GM23338 (cell line): ENCODE results near the gene PICALM. TPM values are rescaled to one million over a fixed set of nuclear protein-coding genes. Genes with fewer than 3 reads are reported as not detected.

Experiments
- ATAC-seq: fragments of 200-7000 bp; cut with Tn5 transposase; 3 replicates; pipeline ENCODE4 v1.9.1; 2020
- DNase-seq: peaks from one replicate; pipeline ENCODE4 v3.0.0-alpha.2; 2015; ENCODE audit warnings: low spot score
- H2AFZ ChIP-seq: fragments of 200-600 bp; sonication (generic); 2 replicates; pipeline ENCODE4 v1.8.0; 2016; ENCODE audit warnings: antibody characterized with exemption, mild to moderate bottlenecking, moderate library complexity
- H3F3A ChIP-seq: fragments of 200-600 bp; sonication (generic); replicated peaks from 2 replicates; pipeline ENCODE4 v1.8.0; 2017; ENCODE audit warnings: antibody characterized with exemption, mixed run types, low read depth
- H3K27ac ChIP-seq: fragments of 200-600 bp; sonication (generic); 2 replicates; pipeline ENCODE4 v1.6.1; 2016; ENCODE audit warnings: low read depth
- H3K27me3 ChIP-seq: fragments of 200-600 bp; sonication (generic); 2 replicates; pipeline ENCODE4 v1.8.0; 2016; ENCODE audit warnings: mild to moderate bottlenecking, mixed run types, moderate library complexity; ENCODE audit not compliant: insufficient read depth
- H3K36me3 ChIP-seq: fragments of 200-600 bp; sonication (generic); 2 replicates; pipeline ENCODE4 v1.8.0; 2016; ENCODE audit warnings: mild to moderate bottlenecking; ENCODE audit not compliant: insufficient read depth
- H3K4me1 ChIP-seq: fragments of 200-600 bp; sonication (generic); 2 replicates; pipeline ENCODE4 v1.8.0; 2016; ENCODE audit warnings: mild to moderate bottlenecking, moderate library complexity; ENCODE audit not compliant: insufficient read depth
- H3K4me2 ChIP-seq: fragments of 200-600 bp; sonication (generic); 2 replicates; pipeline ENCODE4 v1.7.1; 2017; ENCODE audit warnings: mixed run types
- H3K4me3 ChIP-seq: fragments of 200-600 bp; sonication (generic); 2 replicates; pipeline ENCODE4 v1.6.1; 2016; ENCODE audit warnings: mixed run types
- H3K79me2 ChIP-seq: fragments of 200-600 bp; sonication (generic); replicated peaks from 2 replicates; pipeline ENCODE4 v1.8.0; 2017; ENCODE audit warnings: mild to moderate bottlenecking; ENCODE audit not compliant: insufficient read depth
- H3K9me2 ChIP-seq: fragments of 200-600 bp; sonication (generic); 2 replicates; pipeline ENCODE4 v1.8.0; 2017; ENCODE audit not compliant: insufficient read depth
- H4K20me1 ChIP-seq: fragments of 200-600 bp; sonication (generic); replicated peaks from 2 replicates; pipeline ENCODE4 v1.8.0; 2017; ENCODE audit warnings: mild to moderate bottlenecking; ENCODE audit not compliant: insufficient read depth
- H3K27ac Mint-ChIP-seq: 2 replicates; pipeline ENCODE4 v1.8.0; 2020; ENCODE audit warnings: inconsistent platforms, mild to moderate bottlenecking, moderate library complexity, mixed read lengths
- H3K27me3 Mint-ChIP-seq: 3 replicates; pipeline ENCODE4 v1.8.0; 2022; ENCODE audit warnings: low read depth, mild to moderate bottlenecking, moderate library complexity, mixed read lengths, inconsistent platforms; ENCODE audit not compliant: insufficient read depth, poor library complexity
- H3K36me3 Mint-ChIP-seq: 3 replicates; pipeline ENCODE4 v1.8.0; 2021; ENCODE audit warnings: low read depth, mild to moderate bottlenecking, inconsistent platforms, moderate library complexity, mixed read lengths
- H3K4me1 Mint-ChIP-seq: 3 replicates; pipeline ENCODE4 v1.8.0; 2020; ENCODE audit warnings: mild to moderate bottlenecking, inconsistent platforms, mixed read lengths
- H3K4me3 Mint-ChIP-seq: 3 replicates; pipeline ENCODE4 v1.8.0; 2021; ENCODE audit warnings: moderate library complexity, mild to moderate bottlenecking, inconsistent platforms, mixed read lengths
- H3K9me3 Mint-ChIP-seq: 3 replicates; pipeline ENCODE4 v1.8.0; 2020; ENCODE audit warnings: moderate library complexity, mild to moderate bottlenecking, inconsistent platforms, mixed read lengths
- CREB1 ChIP-seq: fragments of 250-450 bp; sonication (Bioruptor Pico); IDR thresholded peaks from 2 replicates; pipeline ENCODE4 v1.5.0; 2020; ENCODE audit warnings: low read depth, mild to moderate bottlenecking, moderate library complexity
- ETS1 ChIP-seq: IDR thresholded peaks from 2 replicates; pipeline ENCODE4 v1.6.1; 2016; ENCODE audit warnings: antibody characterized with exemption
- EZH2phosphoT487 ChIP-seq: fragments of 200-600 bp; sonication (generic); IDR thresholded peaks from one replicate; pipeline ENCODE4 v1.8.1; 2018; ENCODE audit warnings: antibody characterized with exemption; ENCODE audit not compliant: unreplicated experiment
- JUNB ChIP-seq: IDR thresholded peaks from one replicate; pipeline ENCODE4 v1.6.1; 2016; ENCODE audit warnings: antibody characterized with exemption; ENCODE audit not compliant: unreplicated experiment
- POLR2AphosphoS5 ChIP-seq: IDR thresholded peaks from 2 replicates; pipeline ENCODE4 v1.6.1; 2016; ENCODE audit warnings: antibody characterized with exemption, low read depth
- REST ChIP-seq: IDR thresholded peaks from one replicate; pipeline ENCODE4 v1.6.1; 2018; ENCODE audit warnings: antibody characterized with exemption; ENCODE audit not compliant: unreplicated experiment
- STAT1 ChIP-seq: IDR thresholded peaks from one replicate; pipeline ENCODE4 v1.6.1; 2016; ENCODE audit warnings: antibody characterized with exemption; ENCODE audit not compliant: unreplicated experiment
- ZNF114 ChIP-seq: fragments of 250-450 bp; sonication (Bioruptor Pico); IDR thresholded peaks from 2 replicates; pipeline ENCODE4 v1.5.0; 2020; ENCODE audit warnings: mild to moderate bottlenecking, moderate library complexity
- ZNF331 ChIP-seq: fragments of 250-450 bp; sonication (Bioruptor Pico); IDR thresholded peaks from 2 replicates; pipeline ENCODE4 v1.5.0; 2020; ENCODE audit warnings: low read depth, mild to moderate bottlenecking, moderate library complexity
- polyA plus RNA-seq: library from polyadenylated mRNA; unstranded; fragments of >200 nt; fragmentation: Nextera tagmentation; extraction: Ambion mirVana; gene quantifications from 2 replicates; pipeline ENCODE4 v1.2.1, GENCODE V29; 2016
- total RNA-seq: library from RNA; depleted of rRNA; stranded (reverse); fragments of >200 nt; shearing (Covaris generic); gene quantifications from 2 replicates; pipeline ENCODE4 v1.2.3, GENCODE V29; 2014
- TF ChIP-seq, protein P1 (sequence below), 2 experiments: fragments of 200-600 bp in 1 of 2; sonication (generic) in 1 of 2; conservative IDR thresholded peaks; 2 replicates each; pipeline versions ENCODE4 v1.5.1 to v1.6.1; 2016 to 2017; ENCODE audit warnings: antibody characterized with exemption in 2 of 2, low read depth in 2 of 2, mild to moderate bottlenecking in 2 of 2, moderate library complexity in 1 of 2

Gene PICALM
- total and polyA plus RNA-seq, 2 experiments from 2014 or later = 27.9 to 134 TPM

GRCh38 chr11:86064220-86064803 lies 4.6 kb downstream of the PICALM start (continued):
- TF ChIP-seq, protein P1, sequence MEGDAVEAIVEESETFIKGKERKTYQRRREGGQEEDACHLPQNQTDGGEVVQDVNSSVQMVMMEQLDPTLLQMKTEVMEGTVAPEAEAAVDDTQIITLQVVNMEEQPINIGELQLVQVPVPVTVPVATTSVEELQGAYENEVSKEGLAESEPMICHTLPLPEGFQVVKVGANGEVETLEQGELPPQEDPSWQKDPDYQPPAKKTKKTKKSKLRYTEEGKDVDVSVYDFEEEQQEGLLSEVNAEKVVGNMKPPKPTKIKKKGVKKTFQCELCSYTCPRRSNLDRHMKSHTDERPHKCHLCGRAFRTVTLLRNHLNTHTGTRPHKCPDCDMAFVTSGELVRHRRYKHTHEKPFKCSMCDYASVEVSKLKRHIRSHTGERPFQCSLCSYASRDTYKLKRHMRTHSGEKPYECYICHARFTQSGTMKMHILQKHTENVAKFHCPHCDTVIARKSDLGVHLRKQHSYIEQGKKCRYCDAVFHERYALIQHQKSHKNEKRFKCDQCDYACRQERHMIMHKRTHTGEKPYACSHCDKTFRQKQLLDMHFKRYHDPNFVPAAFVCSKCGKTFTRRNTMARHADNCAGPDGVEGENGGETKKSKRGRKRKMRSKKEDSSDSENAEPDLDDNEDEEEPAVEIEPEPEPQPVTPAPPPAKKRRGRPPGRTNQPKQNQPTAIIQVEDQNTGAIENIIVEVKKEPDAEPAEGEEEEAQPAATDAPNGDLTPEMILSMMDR (conservative IDR thresholded peaks at IDR 0.05; ENCODE audit: low read depth in 2 of 2) = no peak
- no peak for TF ChIP-seq CREB1 (CRISPR knock-in tag)
- TF ChIP-seq STAT1 = no peak
- no peak for TF ChIP-seq POLR2AphosphoS5
- TF ChIP-seq ZNF331 (CRISPR knock-in tag) = no peak
- no peak for TF ChIP-seq JUNB
- no peak for TF ChIP-seq EZH2phosphoT487
- no peak for TF ChIP-seq REST
- no peak for TF ChIP-seq ZNF114 (CRISPR knock-in tag)

GRCh38 chr11:86063536-86063935 lies 5.3 kb downstream of the PICALM start:
- peaks cover 56% of the 10 kb centered on the region for H3K4me1 Mint-ChIP-seq
- Histone ChIP-seq H3K27me3 (no peaks in the 10 kb centered on the region), H4K20me1 (peaks cover 75% of the 10 kb centered on the region), H2AFZ (no peak overlapping the region), H3K27ac (no peak overlapping the region), H3K4me3 (no peak overlapping the region), H3K4me1 (peaks cover 63% of the 10 kb centered on the region), H3K36me3 (no peaks in the 10 kb centered on the region), H3K9me2 (no peaks in the 10 kb centered on the region), H3K79me2 (peaks cover 100% of the 10 kb centered on the region), H3F3A (no peaks in the 10 kb centered on the region), H3K4me2 (0 out of 2 replicates have a peak overlapping the region, but pooled peaks have one; percentile 5)
- H3K4me3 Mint-ChIP-seq = no peak overlapping the region
- H3K36me3 Mint-ChIP-seq = peaks cover 4% of the 10 kb centered on the region
- no peak for DNase-seq
- H3K27ac Mint-ChIP-seq = peak overlapping the region; percentile 15; the same call in 1 of the 2 replicates
- ATAC-seq = no peak
- no peaks in the 10 kb centered on the region for H3K9me3 Mint-ChIP-seq
- peaks cover 6% of the 10 kb centered on the region for H3K27me3 Mint-ChIP-seq
- TF ChIP-seq ETS1 (no peak), EZH2phosphoT487 (no peak), REST (no peak)
